NB4 (cell line): ENCODE results near the gene SLC25A26.

Experiments used
- DNase-seq: peaks from one replicate; pipeline ENCODE4 v3.0.0; 2010; ENCODE audit warnings: low read depth
- H3K4me3 ChIP-seq: one replicate; pipeline ENCODE4 v1.5.1; 2011; ENCODE audit warnings: mild to moderate bottlenecking, low read depth, low read length, moderate library complexity
- CTCF ChIP-seq: IDR thresholded peaks from one replicate; pipeline ENCODE4 v1.5.1; 2012; ENCODE audit warnings: low read depth, low read length
- MAX ChIP-seq: IDR thresholded peaks from 2 replicates; pipeline ENCODE4 v1.6.1; 2011; ENCODE audit warnings: low read depth, low read length
- MYC ChIP-seq: IDR thresholded peaks from 2 replicates; pipeline ENCODE4 v1.6.1; 2011; ENCODE audit warnings: low read depth, low read length
- POLR2A ChIP-seq: IDR thresholded peaks from 2 replicates; pipeline ENCODE4 v1.6.1; 2011; ENCODE audit warnings: mild to moderate bottlenecking; ENCODE audit not compliant: insufficient read length; ENCODE audit errors: extremely low read depth

Gene SLC25A26

GRCh38 chr3:66386011-66386924, 165.5 kb downstream of the SLC25A26 start:
- TF ChIP-seq MYC (no peak), CTCF (no peak), MAX (no peak), POLR2A (no peak)
- no peak for DNase-seq
- H3K4me3 ChIP-seq: no peak overlapping the region

- DNase-seq: no peak
- no peak overlapping the region for H3K4me3 ChIP-seq
- no peak for TF ChIP-seq CTCF
- no peak for TF ChIP-seq POLR2A
- no peak for TF ChIP-seq MYC
- no peak for TF ChIP-seq MAX
These were observed 166.3 kb downstream of the SLC25A26 start for GRCh38 chr3:66386925-66387650.

GRCh38 chr3:66390013-66390412, 169.2 kb downstream of the SLC25A26 start:
- no peak for DNase-seq
- H3K4me3 ChIP-seq: no peak overlapping the region
- TF ChIP-seq MYC (no peak), CTCF (no peak), MAX (no peak), POLR2A (no peak)

GRCh38 chr3:66392512-66392911, 171.7 kb downstream of the SLC25A26 start:
- no peak for DNase-seq
- H3K4me3 ChIP-seq: no peak overlapping the region
- no peak for TF ChIP-seq MYC
- no peak for TF ChIP-seq CTCF
- TF ChIP-seq MAX: no peak
- no peak for TF ChIP-seq POLR2A

GRCh38 chr3:66392966-66393332, 172.1 kb downstream of the SLC25A26 start:
- TF ChIP-seq CTCF (no peak), MAX (no peak), POLR2A (no peak), MYC (no peak)
- H3K4me3 ChIP-seq: no peak overlapping the region
- DNase-seq: no peak
